Metanephros (tissue), 2 donors: Measurements from ENCODE around the gene CRYBB2. TPM values are rescaled to one million over a fixed set of nuclear protein-coding genes. Genes with fewer than 3 reads are reported as not detected.

Experiments
- small RNA-seq: library from RNA; depleted of rRNA; stranded (forward); fragments of <200 nt; gene quantifications from one replicate; pipeline ENCODE3, GENCODE V24; 2014; ENCODE audit warnings: low replicate concordance
- total RNA-seq: library from RNA; depleted of rRNA; stranded (reverse); fragments of >200 nt; gene quantifications from one replicate; pipeline ENCODE4 v1.2.3, GENCODE V29; 2014

The CRYBB2 gene
- not detected for total RNA-seq

DNA sequence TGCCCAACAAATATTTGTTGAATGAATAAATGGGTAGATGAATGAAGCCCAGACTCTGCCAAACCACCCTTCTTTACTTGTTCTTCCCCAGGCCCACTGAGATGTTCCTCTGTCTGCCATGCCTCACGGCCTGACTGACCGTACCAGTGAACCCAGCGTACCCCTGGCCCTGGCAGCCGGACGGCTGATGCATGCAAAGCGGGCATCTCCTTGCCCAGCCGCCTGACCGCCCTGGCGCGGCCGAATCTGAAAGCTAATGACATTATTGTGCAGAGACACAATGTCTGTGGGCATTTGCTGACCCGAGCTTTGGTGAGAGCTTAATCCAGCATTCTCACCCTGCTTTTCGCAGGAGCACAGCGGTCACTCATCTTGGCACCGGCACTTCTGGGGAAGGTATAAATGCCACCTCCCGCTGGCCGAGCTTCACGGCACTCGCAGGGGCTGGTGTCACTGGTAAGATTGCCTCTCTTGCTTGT lies at the start of gene CRYBB2:
TSS of gene CRYBB2 (plus strand) at position 429 of the 479 bp plus-strand sequence. CDS start 1,791 bp downstream, outside the sequence.

DNA sequence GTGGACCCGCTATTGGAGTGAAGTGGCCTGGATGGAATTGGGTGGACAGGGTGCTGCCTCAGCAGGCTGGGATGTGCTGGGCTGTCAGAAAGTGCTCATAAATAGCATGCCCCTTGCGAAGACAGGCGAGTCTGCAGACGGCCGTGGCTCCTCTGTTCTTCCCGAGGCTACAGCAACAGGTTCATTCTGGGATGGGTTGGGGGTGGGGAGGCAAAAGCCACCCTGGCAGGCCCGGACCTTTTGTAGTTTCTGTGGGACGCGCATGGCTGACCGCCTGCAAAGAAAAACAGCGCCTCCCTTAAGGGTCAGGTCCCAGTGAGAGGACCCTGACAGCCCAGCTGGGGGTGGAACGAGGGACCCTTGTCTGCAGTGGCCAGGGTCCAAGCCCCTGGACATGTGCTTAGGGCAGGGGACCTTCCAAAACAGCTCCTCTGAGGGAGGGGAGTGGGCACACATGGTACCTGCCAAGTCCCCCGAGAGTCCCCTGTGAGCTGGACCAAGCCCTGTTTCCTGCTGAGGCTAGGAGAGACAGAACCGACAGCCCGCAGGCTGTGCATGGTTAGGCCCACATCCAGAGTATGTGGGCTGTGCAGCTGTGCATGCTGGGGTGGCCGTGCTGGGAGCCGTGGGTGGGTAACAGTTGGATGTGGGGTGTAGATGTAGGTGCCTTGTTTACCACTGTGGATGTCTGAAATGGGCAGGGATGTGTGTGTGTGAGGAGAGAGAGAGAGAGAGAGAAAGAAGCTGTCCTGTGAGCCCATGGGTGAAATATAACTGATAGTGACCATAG lies 19.5 kb upstream of the CRYBB2 start, which contains the start of gene CRYBB3:
TSS of gene CRYBB3 (plus strand) at position 128 of the 790 bp plus-strand sequence. CDS start 1,539 bp downstream, outside the sequence.

Small RNA genes lying within 50 kb of the gene (small RNA-seq; reads per million reads assigned to genes)
- gene Z99916.2: not detected

Other genes starting within 250 kb of the CRYBB2 start
- gene CRYBB3, start 19.8 kb upstream of the CRYBB2 start, total RNA-seq: not detected